HG03378 (cell line): Measurements from ENCODE around the gene CMBL.

Experiments
- ATAC-seq: cut with Tn5 transposase; IDR thresholded peaks from one replicate; pipeline ENCODE4 v1.9.1; 2021; ENCODE audit warnings: mild to moderate bottlenecking, moderate library complexity; ENCODE audit not compliant: unreplicated experiment

Gene CMBL

DNA sequence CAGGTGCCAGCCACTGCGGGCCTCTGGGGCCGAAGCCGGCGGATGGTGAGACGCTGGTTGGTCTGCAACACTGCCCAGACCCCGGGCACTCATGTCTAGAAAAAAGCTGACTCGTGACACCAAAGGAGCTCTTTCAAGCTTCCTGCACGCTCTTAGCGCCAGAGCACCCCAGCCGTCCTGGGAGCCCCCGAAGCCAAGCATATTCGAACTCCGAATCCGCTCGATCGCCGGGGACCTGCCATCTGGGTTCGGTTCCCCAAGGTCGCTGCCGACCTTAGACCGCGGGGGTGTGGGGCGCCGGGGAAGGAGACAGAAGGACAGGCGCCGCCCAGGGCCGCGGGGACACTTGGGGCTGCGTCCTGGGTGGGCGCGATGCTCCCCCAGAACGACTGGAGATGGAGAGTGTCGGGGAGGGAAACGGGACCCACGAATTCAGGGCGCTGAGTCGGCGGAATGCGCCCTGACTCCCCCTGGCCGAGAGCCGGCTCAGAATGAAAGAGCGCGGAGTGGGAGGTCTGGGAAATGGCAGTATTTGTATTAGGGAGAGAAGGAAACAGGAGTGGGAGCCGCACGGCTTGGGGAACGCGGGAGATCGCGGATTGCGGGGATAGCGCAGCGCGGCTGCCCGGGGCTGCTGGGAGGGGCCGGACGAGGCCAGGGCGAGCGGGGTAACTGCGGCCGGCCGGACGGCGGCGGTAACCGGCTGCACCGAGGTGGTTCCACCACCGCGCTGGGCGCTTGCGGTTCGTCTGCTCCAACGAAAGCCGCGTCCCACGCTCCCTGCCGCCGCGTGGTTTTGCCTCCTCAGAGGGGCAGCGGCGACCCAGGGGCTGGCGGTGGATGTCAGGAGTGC, 25.7 kb upstream of the CMBL start:
- ATAC-seq = peak; percentile 45

DNA sequence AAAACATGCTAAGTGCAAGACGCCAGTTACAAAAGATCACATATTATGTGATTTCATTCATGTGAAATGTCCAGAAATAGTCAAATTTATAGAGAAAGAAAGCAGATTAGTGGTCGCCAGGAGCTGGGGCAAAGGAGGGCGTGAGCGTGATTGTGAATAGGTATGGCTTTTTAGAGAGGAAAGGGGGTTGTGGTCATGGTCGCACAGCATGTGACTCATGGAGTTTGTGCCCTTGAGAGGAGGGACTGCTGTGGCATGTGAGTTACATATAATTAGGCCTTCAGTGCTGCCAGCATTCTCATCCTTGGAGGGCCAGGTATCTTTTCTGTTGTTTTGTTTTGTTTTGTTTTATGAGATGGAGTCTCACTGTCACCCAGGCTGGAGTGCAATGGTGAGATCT, 24.6 kb upstream of the CMBL start:
- ATAC-seq = no peak

DNA sequence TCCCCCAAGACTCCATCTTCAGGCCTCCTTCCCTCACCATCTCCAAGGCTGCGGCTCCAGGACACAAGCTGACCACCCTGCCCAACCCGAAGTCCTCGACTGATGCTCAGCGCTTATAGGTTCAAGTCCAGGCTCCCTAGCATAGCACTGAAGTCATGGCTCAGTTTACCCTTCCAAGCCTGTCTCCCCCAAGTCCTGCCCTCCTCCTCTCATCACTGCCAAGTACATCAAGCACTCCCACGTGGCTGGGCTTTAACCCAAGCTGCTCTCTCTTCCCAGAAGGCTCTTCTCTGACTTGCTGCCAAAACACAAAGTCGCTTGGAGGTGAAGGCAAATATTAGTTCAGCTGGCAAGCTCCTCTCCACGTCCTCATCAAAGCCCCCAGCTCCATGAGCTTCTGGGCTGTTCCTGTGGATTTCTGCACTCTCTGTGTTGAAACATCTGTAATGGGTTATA, 23.7 kb upstream of the CMBL start:
- no peak for ATAC-seq

DNA sequence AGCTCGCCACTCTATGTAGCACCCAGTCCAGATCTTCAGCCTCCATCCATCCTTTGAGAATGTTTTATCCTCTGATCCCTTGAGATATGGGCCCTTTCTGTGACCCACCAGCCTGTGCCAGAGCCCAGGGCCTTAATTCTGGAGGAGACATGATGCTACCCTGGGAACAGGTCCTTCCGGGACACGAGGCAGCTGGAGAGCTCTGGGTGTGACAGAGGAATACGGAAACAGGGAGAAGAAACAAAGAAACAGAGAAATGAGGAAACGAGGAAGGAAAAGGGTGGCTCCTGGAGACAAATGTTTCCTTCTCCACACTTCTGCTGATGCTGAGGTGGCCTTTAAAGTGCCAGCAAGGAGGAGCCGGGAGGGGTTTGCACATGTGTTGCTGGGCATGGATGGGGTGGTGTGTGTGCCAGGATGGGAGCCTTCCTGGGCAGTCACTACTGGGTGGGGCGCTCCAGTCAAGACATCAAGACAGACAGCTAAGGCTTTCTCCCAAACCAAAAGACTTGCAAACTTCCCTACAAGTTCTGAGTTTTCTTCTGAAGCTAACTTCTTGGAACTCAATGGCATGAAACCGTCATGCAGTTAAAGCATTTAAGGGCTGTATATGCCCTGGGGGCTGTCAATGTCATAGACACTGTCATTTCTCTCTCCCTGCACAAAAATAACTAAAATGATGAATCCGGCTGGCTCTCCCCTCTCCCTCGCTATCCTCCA, 23.0 kb upstream of the CMBL start:
- ATAC-seq = no peak

DNA sequence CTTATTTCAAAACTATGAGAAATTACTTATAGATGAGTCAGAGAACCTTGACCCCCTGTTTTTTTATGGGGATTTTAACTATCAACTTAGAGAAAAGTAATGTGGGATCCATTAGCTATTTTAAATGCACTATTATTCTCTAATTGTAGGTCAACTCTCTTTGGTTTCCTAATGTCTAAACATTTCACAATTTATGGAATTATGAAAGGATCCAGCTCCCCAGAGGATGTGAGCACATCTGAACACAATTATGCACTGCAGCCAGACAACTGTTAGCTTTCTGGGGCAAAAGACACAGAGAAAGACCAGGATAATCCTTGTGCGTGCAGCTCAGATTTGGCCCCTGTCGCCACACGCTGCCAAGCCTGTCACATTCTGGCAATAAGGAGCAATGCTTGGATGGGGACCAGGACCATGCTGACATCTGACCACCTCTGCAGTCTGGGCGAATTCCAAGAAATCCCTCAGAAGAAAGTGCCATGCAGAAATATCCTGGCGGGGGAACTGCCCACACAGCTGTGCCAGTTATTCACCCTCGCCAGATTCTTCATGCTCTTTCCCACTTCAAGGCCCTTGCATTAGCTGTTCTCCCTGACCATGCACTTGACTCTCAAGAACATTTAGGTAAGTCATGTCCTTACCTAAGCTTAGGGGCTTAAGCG, 22.2 kb upstream of the CMBL start:
- no peak for ATAC-seq

GRCh38 chr5:10329446-10329819, 21.7 kb upstream of the CMBL start:
- ATAC-seq = no peak

GRCh38 chr5:10328323-10328722, 20.6 kb upstream of the CMBL start:
- no peak for ATAC-seq

GRCh38 chr5:10324518-10325370, 17.0 kb upstream of the CMBL start:
- no peak for ATAC-seq

DNA sequence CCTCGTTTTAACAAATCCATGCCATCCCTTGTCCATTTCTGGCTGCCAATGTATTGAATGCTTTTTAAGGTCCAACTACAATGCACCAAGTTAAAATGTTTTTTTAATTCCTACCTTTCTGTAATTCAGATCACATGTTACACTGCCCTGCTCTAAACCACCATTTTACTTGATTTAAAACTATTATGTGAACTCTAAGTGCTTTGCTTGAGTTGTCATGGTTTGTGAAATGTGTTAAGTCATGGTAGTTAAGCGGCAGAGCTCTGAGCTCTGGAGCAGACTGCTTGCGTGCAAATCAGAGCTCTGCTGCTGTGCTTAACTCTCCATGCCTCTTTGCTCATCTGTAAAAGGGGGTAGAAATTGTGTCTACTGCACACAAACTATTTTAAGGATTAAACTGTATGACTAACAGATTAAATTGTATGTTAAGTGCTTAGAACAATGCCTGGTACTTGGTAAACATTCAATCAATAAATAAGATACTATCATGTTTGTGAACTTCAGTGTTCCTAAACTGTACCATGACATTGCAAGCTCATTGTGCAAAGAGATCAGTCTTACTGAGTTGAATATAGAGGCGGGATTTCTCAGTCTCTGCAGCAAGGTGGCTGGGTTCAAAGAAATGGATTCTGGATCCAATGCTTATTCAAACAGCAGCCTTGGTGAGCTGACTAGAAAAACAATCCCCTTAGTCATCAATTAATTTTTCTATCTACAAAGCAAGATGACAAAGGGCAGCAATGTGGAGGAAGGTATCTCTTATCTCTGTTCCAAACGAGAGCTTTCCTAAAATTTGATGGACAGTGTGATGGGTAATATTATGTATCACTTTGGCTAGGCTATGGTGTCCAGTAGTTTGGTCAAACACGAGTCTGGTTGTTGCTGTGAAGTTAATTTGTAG, 16.1 kb upstream of the CMBL start:
- no peak for ATAC-seq

DNA sequence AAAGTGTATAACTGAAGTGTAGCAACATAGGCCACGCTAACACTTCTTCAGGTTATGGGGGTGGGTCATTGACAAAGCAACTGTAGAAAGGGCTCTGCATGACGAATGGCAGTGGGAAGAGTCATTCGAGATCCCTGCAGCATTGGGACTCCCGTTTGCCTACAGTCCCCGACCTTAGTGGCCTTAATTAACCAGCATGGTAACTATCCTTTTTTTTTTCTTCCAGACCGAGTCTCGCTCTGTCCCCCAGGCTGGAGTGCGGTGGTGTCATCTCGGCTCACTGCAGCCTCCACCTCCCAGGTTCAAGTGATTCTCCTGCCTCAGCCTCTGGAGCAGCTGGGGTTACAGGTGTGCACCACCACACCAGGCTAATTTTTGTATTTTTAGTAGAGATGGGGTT, 14.2 kb upstream of the CMBL start:
- no peak for ATAC-seq

DNA sequence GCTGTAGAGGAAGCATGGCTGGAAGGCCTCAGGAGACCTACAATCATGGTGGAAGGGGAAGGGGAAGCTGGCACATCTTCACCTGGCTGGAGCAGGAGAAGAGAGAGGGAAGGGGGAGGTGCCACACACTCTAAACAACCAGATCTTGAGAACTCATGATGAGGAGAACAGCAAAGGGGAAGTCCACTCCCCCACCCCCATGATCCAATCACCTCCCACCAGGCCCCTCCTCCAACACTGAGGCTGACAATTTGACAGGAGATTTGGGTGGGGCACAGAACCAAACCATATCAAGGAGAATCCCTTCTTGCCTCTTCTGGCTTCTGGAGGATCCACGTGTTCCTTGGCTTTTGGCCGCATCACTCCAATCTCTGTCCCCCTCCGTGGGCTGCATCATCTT, 13.1 kb upstream of the CMBL start:
- ATAC-seq = no peak

GRCh38 chr5:10319202-10319851, 11.6 kb upstream of the CMBL start:
- ATAC-seq = no peak

DNA sequence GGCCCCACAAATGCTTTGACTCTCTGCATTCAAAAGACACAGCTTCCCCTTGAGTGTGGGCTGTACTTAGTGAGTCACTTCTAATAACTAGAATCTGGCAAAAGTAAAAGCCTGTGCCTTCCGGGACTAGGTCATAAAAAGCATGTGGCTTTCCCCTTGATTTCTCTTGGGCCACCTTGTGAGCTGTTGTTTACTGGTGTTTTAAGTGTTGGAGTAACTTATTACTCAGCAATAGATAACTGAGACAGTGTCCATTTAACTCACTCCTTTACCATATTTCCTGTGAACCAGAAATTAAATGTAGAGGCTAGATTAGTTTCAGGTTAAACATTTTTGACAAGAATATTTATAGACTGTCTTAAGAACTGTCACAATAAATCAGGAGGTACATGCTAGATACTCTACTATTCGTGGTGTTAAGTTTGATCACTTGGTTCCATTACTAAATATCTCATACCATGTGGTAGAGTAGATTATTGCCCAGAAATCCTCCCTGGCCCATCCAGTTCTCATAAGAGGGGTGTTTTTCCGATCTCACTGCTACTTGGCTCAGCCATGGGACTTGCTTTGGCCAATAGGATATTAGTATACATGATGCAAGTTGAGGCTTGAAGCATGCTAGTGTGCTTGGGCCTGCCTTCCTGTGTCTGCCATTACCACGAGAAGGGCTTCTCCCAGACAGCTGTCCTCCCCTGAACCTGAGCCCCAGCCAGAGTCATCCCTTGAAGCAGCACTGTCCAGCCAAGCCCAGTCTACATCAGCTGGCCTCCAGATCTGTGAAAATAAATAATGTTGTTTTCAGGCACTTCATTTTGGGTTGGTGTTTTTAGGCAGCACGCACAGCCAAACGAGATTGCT, 10.4 kb upstream of the CMBL start:
- peak; percentile 88 for ATAC-seq

GRCh38 chr5:10315824-10316509, 8.3 kb upstream of the CMBL start:
- no peak for ATAC-seq

GRCh38 chr5:10315201-10315600, 7.5 kb upstream of the CMBL start:
- ATAC-seq = no peak

GRCh38 chr5:10311595-10312425, 4.1 kb upstream of the CMBL start:
- no peak for ATAC-seq
